HL-60 (cell line): ENCODE data around the gene PPP2R3C.

ENCODE experiments used
- DNase-seq, 2 experiments: peaks; one replicate each; pipeline ENCODE4 v3.0.0-alpha.2; 2010 to 2020; ENCODE audit warnings: low read depth in 1 of 2, low spot score in 1 of 2
- H3K27ac ChIP-seq: fragments of 250-450 bp; sonication (Bioruptor Pico); replicated peaks from 2 replicates; pipeline ENCODE4 v1.5.1; 2020; ENCODE audit warnings: mild to moderate bottlenecking, moderate library complexity
- H3K27me3 ChIP-seq: fragments of 250-450 bp; sonication (Bioruptor Pico); 2 replicates; pipeline ENCODE4 v1.5.1; 2021; ENCODE audit warnings: mild to moderate bottlenecking, moderate library complexity; ENCODE audit not compliant: insufficient read depth, poor library complexity, severe bottlenecking
- H3K4me3 ChIP-seq: replicated peaks from 2 replicates; pipeline ENCODE4 v1.5.1; 2011; ENCODE audit warnings: mild to moderate bottlenecking, control low read depth, low read length; ENCODE audit not compliant: insufficient read depth
- CTCF ChIP-seq: IDR thresholded peaks from one replicate; pipeline ENCODE4 v1.5.1; 2011; ENCODE audit warnings: low read length, control low read depth, inconsistent platforms; ENCODE audit not compliant: insufficient read depth
- GABPA ChIP-seq: IDR thresholded peaks from 2 replicates; pipeline ENCODE4 v1.6.1; 2012; ENCODE audit warnings: low read depth
- POLR2AphosphoS5 ChIP-seq: IDR thresholded peaks from 2 replicates; pipeline ENCODE4 v1.6.1; 2012; ENCODE audit warnings: low read depth
- REST ChIP-seq: IDR thresholded peaks from 2 replicates; pipeline ENCODE4 v1.6.1; 2012; ENCODE audit warnings: low read depth; ENCODE audit not compliant: insufficient replicate concordance
- SPI1 ChIP-seq: IDR thresholded peaks from 2 replicates; pipeline ENCODE4 v1.6.1; 2012; ENCODE audit warnings: low read depth, mild to moderate bottlenecking, borderline replicate concordance

PPP2R3C gene

GRCh38 chr14:35146711-35147149 is 24.9 kb upstream of the PPP2R3C start:
- no peak overlapping the region for H3K27ac ChIP-seq
- DNase-seq = no peak
- no peaks in the 10 kb centered on the region for H3K27me3 ChIP-seq
- TF ChIP-seq SPI1 (no peak), POLR2AphosphoS5 (no peak), CTCF (no peak), REST (no peak), GABPA (no peak)
- H3K4me3 ChIP-seq = no peak overlapping the region

GRCh38 chr14:35144029-35144428 is 22.2 kb upstream of the PPP2R3C start:
- TF ChIP-seq CTCF (no peak), REST (no peak), GABPA (no peak), POLR2AphosphoS5 (no peak), SPI1 (no peak)
- Histone ChIP-seq H3K27me3 (no peaks in the 10 kb centered on the region), H3K4me3 (no peak overlapping the region), H3K27ac (no peak overlapping the region)
- no peak for DNase-seq

GRCh38 chr14:35140718-35141581 is 19.2 kb upstream of the PPP2R3C start:
- no peak for DNase-seq
- TF ChIP-seq POLR2AphosphoS5 = no peak
- TF ChIP-seq REST = no peak
- TF ChIP-seq CTCF = no peak
- no peak for TF ChIP-seq SPI1
- TF ChIP-seq GABPA = no peak
- Histone ChIP-seq H3K27me3 (no peaks in the 10 kb centered on the region), H3K27ac (no peak overlapping the region), H3K4me3 (no peak overlapping the region)
